DND-41 (cell line): Measurements from ENCODE around the gene PER2.
"Not testable (repeated sequence)": the region's sequence is repeated elsewhere in the genome, so short reads cannot be mapped to it uniquely, and the experiment has no call there.

Experiments
- ATAC-seq: fragments of 200-7000 bp; cut with Tn5 transposase; 3 replicates; pipeline ENCODE4 v1.9.1; 2021; ENCODE audit warnings: low read depth; ENCODE audit not compliant: insufficient read depth
- DNase-seq: peaks from one replicate; pipeline ENCODE4 v3.0.0-alpha.2; 2020
- H2AFZ ChIP-seq: 2 replicates; pipeline ENCODE4 v1.6.0; 2012; ENCODE audit warnings: low read depth, low read length
- H3K27ac ChIP-seq: 2 replicates; pipeline ENCODE4 v1.5.1; 2012; ENCODE audit warnings: low read length, inconsistent platforms
- H3K27me3 ChIP-seq: fragments of 200-600 bp; sonication (generic); 2 replicates; pipeline ENCODE4 v1.6.0; 2012; ENCODE audit warnings: low read length, mild to moderate bottlenecking, inconsistent platforms; ENCODE audit not compliant: insufficient read depth, poor library complexity
- H3K36me3 ChIP-seq: 2 replicates; pipeline ENCODE4 v1.5.1; 2012; ENCODE audit warnings: low read length, inconsistent platforms; ENCODE audit not compliant: insufficient read depth
- H3K4me1 ChIP-seq: 2 replicates; pipeline ENCODE4 v1.5.1; 2012; ENCODE audit warnings: mild to moderate bottlenecking, low read length; ENCODE audit not compliant: insufficient read depth
- H3K4me2 ChIP-seq: 2 replicates; pipeline ENCODE4 v1.6.0; 2012; ENCODE audit warnings: mild to moderate bottlenecking, moderate library complexity, low read length, inconsistent platforms; ENCODE audit not compliant: insufficient read depth
- H3K4me3 ChIP-seq, 2 experiments: fragments of 200-600 bp in 1 of 2; shearing (Covaris generic) in 1 of 2; 2 replicates each; pipeline ENCODE4 v1.5.1; 2012 to 2016; ENCODE audit warnings: inconsistent platforms in 2 of 2, low read length in 2 of 2, mild to moderate bottlenecking in 2 of 2, low read depth in 1 of 2, moderate library complexity in 1 of 2
- H3K79me2 ChIP-seq: 2 replicates; pipeline ENCODE4 v1.6.0; 2012; ENCODE audit warnings: low read length, inconsistent platforms; ENCODE audit not compliant: insufficient read depth
- H3K9ac ChIP-seq: 2 replicates; pipeline ENCODE4 v1.6.0; 2012; ENCODE audit warnings: low read depth, mild to moderate bottlenecking, inconsistent platforms, low read length, moderate library complexity
- H3K9me3 ChIP-seq: 2 replicates; pipeline ENCODE4 v1.5.1; 2012; ENCODE audit warnings: low read length, moderate library complexity, mild to moderate bottlenecking, inconsistent platforms; ENCODE audit not compliant: insufficient read depth, severe bottlenecking
- H4K20me1 ChIP-seq: 2 replicates; pipeline ENCODE4 v1.6.0; 2012; ENCODE audit warnings: low read length; ENCODE audit not compliant: insufficient read depth
- EZH2 ChIP-seq: IDR thresholded peaks from 3 replicates; pipeline ENCODE4 v1.6.1; 2012; ENCODE audit warnings: borderline replicate concordance, low read depth, mild to moderate bottlenecking, moderate library complexity, low read length, inconsistent platforms; ENCODE audit not compliant: severe bottlenecking
- TF ChIP-seq, protein P1 (sequence below): IDR thresholded peaks from 2 replicates; pipeline ENCODE4 v1.5.1; 2012; ENCODE audit warnings: borderline replicate concordance, low read length, moderate library complexity, mild to moderate bottlenecking; ENCODE audit not compliant: poor library complexity, severe bottlenecking; ENCODE audit errors: extremely low read depth

PER2 gene

DNA sequence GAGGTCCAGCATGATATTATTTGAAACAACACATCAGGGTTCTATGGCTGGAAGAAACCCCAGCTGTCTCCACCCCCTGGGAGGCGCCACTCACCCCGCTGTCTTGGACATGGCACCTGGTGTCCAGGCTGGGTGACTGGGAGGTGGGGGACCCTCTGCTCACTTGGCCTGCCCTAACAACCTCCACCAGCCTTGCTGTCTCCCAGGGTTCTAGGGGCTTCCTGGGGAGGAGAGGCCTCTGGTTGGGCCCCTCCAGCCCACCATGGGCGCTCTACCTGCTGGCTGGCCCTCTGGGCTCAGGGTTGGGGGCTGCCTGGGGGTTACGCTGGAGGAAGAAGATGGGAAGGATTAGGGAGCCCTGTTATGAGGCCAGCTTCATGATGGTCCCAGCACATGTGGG lies 16.3 kb downstream of the PER2 start:
- DNase-seq (no peak), ATAC-seq (no peak)
- peaks cover 6% of the 10 kb centered on the region; the same call in 1 of the 2 replicates for H4K20me1 ChIP-seq
- H3K27me3 ChIP-seq = no peaks in the 10 kb centered on the region
- H3K27ac ChIP-seq = no peak overlapping the region
- H3K4me1 ChIP-seq = no peaks in the 10 kb centered on the region
- no peaks in the 10 kb centered on the region for H3K79me2 ChIP-seq
- H3K9ac ChIP-seq = no peak overlapping the region
- H3K4me3 ChIP-seq = no peak overlapping the region
- H3K36me3 ChIP-seq = peaks cover 81% of the 10 kb centered on the region
- no peak overlapping the region for H3K4me2 ChIP-seq
- TF ChIP-seq EZH2 = no peak
- TF ChIP-seq, protein P1, sequence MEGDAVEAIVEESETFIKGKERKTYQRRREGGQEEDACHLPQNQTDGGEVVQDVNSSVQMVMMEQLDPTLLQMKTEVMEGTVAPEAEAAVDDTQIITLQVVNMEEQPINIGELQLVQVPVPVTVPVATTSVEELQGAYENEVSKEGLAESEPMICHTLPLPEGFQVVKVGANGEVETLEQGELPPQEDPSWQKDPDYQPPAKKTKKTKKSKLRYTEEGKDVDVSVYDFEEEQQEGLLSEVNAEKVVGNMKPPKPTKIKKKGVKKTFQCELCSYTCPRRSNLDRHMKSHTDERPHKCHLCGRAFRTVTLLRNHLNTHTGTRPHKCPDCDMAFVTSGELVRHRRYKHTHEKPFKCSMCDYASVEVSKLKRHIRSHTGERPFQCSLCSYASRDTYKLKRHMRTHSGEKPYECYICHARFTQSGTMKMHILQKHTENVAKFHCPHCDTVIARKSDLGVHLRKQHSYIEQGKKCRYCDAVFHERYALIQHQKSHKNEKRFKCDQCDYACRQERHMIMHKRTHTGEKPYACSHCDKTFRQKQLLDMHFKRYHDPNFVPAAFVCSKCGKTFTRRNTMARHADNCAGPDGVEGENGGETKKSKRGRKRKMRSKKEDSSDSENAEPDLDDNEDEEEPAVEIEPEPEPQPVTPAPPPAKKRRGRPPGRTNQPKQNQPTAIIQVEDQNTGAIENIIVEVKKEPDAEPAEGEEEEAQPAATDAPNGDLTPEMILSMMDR = no peak
- H3K9me3 ChIP-seq = no peaks in the 10 kb centered on the region
- H2AFZ ChIP-seq = no peak overlapping the region

DNA sequence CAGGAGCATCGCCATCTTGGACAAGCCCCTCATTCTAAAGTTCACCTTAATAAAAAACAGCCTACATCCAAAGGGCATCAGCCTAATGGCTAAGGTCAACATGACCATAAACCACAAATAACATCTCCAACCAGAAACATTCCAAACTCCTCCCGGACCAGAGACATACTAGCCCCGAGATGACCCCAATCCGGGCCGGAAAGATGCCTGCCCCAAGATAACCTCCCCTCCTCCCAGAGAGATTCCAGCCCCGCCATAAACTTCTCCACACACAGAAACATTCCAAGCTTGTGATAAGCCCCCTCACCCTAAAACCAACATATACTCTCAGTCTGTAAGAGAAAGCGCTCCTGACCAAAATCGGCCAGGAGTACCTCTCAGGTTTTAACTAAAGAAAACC lies 16.7 kb downstream of the PER2 start:
- not testable (repeated sequence) for H3K27me3 ChIP-seq, ATAC-seq, H3K79me2 ChIP-seq, H3K4me1 ChIP-seq, H3K9me3 ChIP-seq, DNase-seq, H3K9ac ChIP-seq, H4K20me1 ChIP-seq, H2AFZ ChIP-seq, H3K4me2 ChIP-seq, H3K4me3 ChIP-seq, H3K27ac ChIP-seq
- peaks cover 81% of the 10 kb centered on the region for H3K36me3 ChIP-seq

DNA sequence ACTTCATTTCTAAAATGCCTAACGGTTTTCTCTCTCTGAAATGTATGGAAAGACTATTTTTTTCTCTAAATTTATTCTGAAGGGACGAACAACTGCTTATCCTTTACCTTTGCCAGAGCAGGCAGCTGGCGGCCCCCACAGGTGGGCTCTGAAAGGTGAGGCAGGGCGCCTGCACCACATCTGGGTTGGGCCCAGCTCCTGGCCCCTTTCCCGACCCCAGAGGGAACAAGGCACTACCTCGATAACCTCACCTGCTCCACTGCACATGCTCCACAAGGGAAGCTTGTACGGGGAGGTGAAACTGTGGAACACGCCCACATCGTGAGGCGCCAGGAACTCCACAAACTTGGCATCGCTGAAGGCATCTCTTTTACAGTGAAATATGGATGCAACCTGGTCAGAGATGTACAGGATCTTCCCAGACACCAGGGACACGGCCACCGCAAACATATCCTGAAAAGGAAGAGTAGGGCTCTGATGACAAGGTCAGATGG lies 17.3 kb downstream of the PER2 start:
- Histone ChIP-seq H4K20me1 (0 out of 2 replicates have a peak, but pooled peaks cover 3% of the 10 kb centered on the region), H3K4me2 (no peak overlapping the region), H2AFZ (no peak overlapping the region), H3K79me2 (no peaks in the 10 kb centered on the region), H3K9ac (no peak overlapping the region), H3K4me3 (no peak overlapping the region), H3K36me3 (peaks cover 79% of the 10 kb centered on the region), H3K27ac (no peak overlapping the region), H3K27me3 (no peaks in the 10 kb centered on the region), H3K9me3 (no peaks in the 10 kb centered on the region), H3K4me1 (no peaks in the 10 kb centered on the region)
- no peak for ATAC-seq
- no peak for DNase-seq
- TF ChIP-seq, protein P1 = no peak
- TF ChIP-seq EZH2 = no peak

DNA sequence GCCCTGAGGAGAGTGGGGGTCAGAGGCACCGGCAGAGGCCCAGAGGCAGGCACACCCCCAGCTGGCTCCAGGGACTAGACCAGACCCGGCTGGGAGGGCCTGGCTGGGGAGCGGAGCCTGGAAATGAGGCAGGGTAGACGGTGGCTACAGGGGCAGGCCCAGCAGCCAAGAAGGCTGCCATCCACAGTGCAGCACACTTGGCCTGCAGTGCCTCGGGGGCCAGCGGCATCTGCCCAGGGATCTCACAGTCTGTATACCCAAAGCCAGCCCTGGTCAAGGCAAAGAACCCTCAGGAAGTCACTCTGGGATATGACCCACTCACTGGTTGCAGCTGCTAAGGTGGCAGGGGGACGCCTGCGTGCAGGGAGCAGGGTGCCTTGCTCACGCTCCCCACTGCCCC lies 17.8 kb downstream of the PER2 start:
- no peaks in the 10 kb centered on the region for H3K27me3 ChIP-seq
- H3K9me3 ChIP-seq = no peaks in the 10 kb centered on the region
- H3K79me2 ChIP-seq = no peaks in the 10 kb centered on the region
- H2AFZ ChIP-seq = no peak overlapping the region
- H4K20me1 ChIP-seq = 0 out of 2 replicates have a peak, but pooled peaks cover 3% of the 10 kb centered on the region
- no peak for TF ChIP-seq EZH2
- TF ChIP-seq, protein P1 = no peak
- H3K4me3 ChIP-seq = no peak overlapping the region
- H3K36me3 ChIP-seq = peaks cover 75% of the 10 kb centered on the region
- H3K27ac ChIP-seq = no peak overlapping the region
- no peak overlapping the region for H3K4me2 ChIP-seq
- H3K4me1 ChIP-seq = no peaks in the 10 kb centered on the region
- DNase-seq (no peak), ATAC-seq (no peak)
- no peak overlapping the region for H3K9ac ChIP-seq
